Skeletal muscle cell (primary cell): ENCODE results near the gene CASK.
"Not testable (repeated sequence)": the region's sequence is repeated elsewhere in the genome, so short reads cannot be mapped to it uniquely, and the experiment has no call there.

Source experiments
- DNase-seq: peaks from one replicate; pipeline ENCODE4 v3.0.0-alpha.2; 2010; ENCODE audit warnings: low read depth
- H3K4me3 ChIP-seq: 2 replicates; pipeline ENCODE4 v1.5.1; 2011; ENCODE audit warnings: low read depth, mild to moderate bottlenecking, control low read depth, low read length, moderate library complexity

Gene CASK

DNA sequence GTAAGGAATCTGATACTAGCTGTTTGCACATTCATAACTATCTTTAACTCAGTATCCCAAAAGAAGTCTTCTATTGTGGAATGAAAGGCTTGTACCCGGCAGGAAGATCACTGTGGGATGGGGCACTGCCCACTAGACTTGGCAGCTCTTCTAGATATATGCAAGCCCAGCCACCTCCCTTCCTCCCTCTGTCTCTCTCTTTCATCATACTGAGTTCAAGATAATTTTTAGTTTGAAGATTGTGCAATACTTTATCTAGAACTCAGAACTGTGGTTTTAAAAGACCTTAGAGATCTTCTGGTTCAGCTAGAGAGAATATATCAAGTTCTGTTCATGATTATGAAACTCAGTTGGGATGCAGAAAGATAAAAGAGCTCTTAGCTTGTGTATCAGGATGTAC lies 257.1 kb downstream of the CASK start:
- H3K4me3 ChIP-seq, result no peak overlapping the region
- no peak for DNase-seq

DNA sequence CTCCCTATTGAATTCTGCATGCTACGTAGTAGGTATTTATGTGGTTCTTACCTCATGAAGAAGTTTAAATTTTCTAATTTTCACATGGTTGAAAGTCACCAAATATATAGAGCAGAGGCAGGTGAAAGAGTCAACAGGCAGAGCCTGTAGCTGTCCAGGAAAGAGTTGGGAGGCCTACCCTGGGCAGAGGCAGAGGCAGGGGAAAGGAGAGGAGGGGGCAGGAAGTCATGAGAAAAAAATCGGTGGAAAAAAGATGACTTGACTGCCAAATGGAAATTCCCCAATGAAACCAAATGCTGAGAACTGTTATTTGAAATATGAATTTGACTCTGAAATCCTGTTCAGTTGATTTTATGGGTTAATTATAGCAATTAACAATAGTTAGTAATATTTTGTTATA lies 257.7 kb downstream of the CASK start:
- DNase-seq, result no peak
- H3K4me3 ChIP-seq, result no peak overlapping the region

DNA sequence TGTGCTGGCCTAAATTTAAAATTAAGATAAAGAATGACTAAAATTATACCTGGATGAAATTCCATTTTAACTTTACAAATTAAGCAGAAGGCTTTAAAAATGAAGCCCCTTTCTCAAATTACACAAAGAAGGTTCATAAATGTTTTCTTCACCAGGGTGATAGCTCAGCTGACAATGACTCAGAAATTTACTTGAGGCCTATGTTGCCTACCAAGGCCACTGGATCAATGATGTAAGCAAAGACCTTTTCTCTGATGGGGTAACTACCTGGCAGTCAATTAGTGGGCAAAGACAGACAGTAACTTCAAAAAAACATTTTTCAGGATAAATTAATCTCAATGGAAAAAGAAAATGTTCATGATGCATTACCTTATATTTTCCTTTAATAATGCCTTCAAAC lies 258.4 kb downstream of the CASK start:
- H3K4me3 ChIP-seq, result no peak overlapping the region

DNA sequence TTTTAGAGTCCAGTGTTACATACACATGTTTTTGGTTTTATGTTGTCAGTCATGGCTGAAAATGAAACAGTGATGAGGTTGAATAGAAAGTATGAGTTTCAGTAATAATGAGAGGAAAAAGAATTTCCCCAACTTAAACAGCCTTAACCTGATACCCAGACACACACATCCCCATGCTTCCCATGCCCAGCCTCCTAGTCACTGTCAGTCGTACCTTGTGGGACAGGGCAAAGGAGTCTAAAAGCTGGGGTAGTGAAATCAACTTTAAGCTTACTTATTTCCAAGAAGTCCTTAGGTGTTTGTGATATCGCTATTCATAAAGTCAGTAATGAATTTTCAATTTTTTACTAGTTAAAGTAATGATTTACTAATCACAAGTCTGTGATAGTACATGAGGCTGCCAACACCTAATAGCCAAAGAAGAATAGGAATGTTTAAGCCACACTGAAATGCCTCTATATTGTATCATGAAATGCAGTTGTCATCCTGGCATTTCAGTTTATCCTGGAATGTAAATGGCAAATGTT lies 258.9 kb downstream of the CASK start:
- no peak overlapping the region for H3K4me3 ChIP-seq
- no peak for DNase-seq

More for the DNA sequence above, 258.4 kb downstream of the CASK start:
- DNase-seq, result no peak

DNA sequence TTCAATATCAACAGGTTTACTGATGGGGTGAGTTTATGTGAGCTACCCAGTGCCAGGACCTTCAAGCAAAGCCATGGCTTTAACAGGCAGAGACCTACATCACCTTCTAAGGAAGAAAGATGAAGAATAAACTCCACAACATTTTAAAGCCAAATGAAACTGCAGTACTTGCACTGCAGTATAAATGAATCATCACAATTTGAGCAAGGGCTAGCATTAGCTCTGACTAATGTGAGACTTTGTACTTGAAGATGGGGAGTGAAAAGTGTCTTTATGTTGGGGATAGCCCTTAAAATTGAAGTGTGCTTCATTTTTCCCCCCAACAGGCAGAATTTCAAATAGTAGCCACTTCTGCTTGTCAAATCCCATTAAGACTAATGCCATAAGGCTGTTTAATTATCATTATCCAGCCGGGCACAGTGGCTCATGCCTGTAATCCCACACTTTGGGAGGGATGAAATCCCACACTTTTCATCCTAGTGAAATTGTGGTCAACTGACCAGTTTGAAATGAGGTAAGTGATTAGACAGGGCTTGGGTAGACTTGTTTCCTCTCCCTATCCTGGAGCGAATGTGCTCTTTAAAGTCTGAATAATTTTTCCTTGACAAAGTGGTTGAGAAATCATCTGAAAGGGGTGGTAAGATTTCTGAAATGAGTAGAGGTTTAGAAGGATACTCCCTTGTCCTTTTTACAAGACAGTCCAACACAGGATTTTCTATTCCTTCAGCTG lies 261.8 kb downstream of the CASK start:
- no peak overlapping the region for H3K4me3 ChIP-seq
- no peak for DNase-seq

DNA sequence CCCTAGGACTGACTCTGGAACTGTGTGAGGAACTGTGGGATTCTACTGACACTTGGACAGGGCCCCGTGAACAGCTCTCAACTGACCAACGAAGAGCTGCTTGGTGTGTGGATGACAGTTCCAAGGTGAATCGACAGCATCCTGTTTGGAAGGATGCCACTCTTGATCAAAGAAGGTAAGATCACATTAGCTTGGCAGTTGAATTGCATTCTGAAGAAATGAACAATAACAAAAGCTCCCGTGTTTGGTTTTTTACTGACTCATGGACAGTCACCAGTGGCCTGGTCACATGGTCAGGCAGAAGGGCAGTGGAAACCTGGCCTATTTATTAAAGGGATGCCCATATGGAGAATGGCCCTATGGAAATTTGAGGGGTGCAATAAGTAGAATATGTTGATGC lies 267.7 kb downstream of the CASK start:
- H3K4me3 ChIP-seq, result no peak overlapping the region
- no peak for DNase-seq

DNA sequence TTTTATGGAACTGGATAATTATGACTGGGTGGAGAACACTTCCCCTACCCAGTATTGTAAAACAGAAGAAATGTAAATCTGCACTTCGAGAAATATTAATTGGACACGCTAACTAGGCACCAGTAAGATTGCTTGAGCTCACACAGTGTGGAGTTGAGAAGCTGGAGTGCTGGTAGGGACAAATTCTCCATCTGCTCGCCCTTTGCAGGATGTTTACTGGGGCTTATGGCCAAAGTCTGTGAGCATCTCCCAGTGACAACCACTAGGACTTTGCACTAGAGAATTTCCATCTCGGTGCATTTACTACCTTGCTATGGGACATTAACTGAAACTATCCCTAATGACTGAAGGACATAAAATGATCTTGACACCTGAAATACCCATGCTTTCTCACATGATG lies 268.3 kb downstream of the CASK start:
- DNase-seq, result no peak
- no peak overlapping the region for H3K4me3 ChIP-seq

DNA sequence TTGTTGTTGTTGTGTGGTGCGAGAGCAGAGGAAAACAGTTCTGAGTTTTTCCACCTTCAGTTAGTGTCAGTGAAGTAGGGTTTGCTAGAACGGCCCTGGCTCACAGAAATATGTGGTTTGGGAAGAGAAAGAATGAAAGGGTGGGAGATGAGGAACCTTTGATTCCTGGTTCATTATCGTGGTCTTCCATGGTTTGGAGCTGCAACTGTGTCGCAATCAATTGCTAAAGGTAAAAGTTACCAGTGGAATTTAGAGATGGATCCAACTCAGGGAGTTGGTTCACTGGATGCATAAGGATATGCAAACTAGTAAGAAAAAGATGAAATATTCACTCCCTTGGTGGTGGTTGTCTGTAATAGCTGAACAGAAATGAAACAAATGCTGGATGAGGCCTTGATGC lies 270.2 kb downstream of the CASK start:
- no peak for DNase-seq

DNA sequence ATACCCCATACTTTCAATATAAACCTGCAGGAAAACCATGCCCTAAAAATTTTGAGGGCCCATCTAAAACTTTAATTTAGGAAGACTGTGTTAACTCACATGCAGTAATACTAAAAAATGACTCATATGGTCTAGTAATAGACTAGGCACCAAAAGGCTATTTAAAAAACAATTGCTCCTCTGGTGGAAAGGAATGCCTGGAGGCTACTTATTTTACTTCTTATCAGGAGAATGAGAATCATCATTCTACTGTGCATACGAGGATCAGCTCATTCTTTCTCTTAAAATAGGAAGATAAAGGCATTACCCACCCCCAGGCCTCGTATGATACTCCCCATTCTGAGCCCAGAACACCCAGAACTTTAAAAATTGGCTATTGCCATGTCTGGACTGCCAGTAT lies 277.2 kb downstream of the CASK start:
- DNase-seq, H3K4me3 ChIP-seq: not testable (repeated sequence)

More for the DNA sequence above, 270.2 kb downstream of the CASK start:
- H3K4me3 ChIP-seq, result no peak overlapping the region

DNA sequence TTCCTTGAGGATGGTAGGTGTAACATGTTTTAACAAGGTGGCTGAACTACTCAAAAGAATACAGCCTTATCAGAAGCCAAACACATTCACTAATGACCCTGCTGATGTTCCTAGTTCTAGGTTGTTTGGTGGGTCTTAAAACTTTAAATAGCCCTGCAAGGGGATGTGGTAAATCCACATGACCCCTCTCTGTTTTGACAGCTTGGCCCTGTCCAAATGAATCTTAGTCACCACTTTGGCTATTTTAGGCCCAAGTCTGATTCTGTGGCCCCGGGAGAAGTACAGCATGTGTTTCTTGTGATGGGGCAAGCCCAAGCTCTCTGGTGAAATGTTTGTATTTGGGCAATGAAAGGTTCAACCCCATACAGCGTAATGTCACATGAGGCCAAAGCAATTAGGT lies 289.1 kb downstream of the CASK start:
- H3K4me3 ChIP-seq, result no peak overlapping the region
- peak; percentile 10 for DNase-seq

DNA sequence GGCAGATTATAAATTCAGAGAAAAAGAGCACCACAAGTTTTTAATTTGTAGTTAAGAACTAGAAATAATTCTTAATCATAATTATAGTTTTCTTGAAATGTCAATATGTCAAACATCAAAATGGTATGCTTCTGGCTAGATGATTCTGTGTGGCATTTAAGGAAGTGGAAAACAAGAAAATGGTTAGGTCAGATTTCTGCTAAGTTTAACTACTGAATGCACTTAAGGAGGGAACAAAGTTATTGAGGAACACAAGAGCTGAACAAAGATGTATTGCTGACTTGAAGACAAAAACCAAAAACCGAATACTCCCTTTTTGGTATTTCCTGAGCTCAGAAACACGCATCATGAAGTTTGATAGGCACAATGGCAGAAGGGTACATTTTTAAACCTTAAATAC lies 293.3 kb downstream of the CASK start:
- DNase-seq, result no peak
- H3K4me3 ChIP-seq, result no peak overlapping the region

DNA sequence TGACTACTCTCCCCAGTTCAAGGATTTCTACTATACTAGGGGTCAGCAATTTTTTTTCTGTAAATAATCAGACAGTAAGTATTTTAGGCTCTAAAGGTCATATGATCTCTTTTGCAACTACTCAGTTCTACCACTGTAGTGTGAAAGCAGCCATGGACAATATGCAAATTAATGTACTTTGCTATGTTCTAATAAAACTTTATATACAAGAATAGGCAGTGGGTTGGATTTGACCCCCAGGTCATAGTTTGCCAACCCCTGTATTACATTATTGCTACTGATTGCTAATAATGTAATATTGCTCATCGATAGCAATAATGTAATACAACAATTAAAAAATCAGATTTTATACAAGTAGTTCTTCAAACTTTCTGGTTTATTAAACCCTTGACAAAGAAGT lies 293.8 kb downstream of the CASK start:
- no peak overlapping the region for H3K4me3 ChIP-seq
- no peak for DNase-seq

DNA sequence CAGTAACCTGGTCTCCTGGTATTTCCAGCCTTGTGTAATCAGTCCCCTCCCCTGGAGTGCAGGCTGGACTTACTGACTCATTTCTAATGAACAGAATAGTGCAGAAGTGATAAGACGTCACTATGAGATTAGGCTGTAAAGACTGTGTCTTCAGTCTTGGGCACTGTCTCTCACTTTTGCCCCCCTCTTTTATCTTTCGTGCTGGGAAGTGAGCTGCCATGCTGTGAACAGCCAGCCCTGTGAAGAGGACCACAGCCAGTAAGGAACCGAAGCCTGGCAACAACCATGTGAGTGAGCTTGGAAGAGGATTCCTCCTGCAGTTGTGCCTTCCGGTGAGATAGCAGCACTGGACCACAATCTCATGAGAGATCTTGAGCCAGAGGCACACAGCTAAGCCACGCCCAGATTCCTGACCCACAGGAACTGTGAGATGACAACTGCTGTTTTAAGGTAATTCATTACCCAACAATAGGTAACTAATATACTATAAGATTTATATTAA lies 302.1 kb downstream of the CASK start:
- H3K4me3 ChIP-seq, result no peak overlapping the region
- no peak for DNase-seq

DNA sequence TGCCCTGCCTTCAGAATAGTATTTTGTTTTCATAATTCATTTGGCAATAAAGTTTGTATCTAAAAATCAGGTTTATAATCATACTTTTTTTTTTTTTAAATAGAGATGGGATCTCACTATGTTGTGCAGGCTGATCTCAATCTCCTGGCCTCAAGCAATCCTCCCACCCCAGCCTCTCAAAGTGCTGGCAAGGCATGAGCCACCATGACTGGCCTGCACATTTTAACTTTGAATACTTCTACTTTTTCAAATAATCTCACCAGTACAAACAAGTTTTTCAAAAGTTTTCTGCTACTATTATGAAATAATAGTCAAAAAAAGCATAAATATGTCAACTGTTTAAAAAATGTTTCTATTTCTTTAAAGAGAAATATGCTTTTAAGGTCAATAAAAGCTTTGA lies 304.1 kb downstream of the CASK start:
- H3K4me3 ChIP-seq, result no peak overlapping the region
- no peak for DNase-seq

DNA sequence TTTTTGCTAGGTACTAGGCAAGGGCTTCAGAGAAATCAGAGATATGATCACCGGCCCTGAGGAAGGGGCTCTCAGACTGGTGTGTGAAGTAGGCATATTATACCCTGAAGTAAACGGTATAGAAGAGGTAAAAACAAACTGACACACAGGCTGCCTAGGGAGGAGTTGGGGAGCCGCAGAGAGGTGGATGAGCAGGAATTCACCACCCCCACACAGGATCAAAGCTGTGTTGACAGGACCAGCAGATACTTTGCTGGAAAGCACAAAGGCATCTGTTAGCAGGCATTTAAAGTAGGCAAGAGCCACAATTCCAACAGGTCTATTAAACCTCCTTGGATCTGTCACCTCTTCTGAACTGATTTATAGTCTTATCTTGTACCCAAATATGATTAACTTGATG lies 306.4 kb downstream of the CASK start:
- no peak overlapping the region for H3K4me3 ChIP-seq
- DNase-seq, result no peak

DNA sequence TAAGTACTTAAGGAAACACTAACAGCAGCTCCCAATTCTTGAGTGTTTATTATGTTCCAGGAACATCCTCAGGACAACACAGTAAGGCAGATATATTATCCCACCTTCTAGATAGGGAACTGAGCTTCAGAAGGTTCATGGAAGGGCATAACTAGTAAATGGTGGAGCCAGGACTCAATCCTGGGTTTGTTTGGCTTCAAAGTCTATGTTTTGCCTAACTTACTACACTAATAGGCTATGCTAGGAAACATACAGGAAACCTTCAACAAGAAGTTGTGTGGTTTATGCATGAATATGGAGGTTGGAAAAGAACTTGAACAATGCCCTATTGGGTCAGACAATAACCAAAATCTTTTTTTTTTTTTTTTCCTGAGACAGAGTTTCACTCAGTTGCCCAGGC lies 307.1 kb downstream of the CASK start:
- H3K4me3 ChIP-seq, result no peak overlapping the region
- DNase-seq, result no peak

DNA sequence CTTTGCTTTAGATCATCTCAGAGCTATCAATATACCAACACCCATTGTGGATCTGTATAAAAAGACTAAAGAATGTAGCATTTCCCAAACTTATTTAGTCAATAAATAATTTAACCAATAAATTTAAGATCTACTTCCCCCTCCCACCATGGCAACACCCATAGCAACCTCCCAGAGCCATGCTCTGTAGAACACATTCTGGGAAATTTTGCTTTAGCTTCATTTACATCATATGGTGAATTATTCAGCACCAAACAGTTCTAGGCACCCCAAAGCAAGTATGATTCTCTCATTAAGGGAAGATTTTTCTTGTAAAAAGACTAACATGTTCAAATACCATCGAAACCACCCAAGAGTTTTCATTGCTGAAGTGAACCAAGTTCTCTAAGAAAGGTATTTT lies 315.1 kb downstream of the CASK start:
- no peak for DNase-seq
- H3K4me3 ChIP-seq, result no peak overlapping the region

DNA sequence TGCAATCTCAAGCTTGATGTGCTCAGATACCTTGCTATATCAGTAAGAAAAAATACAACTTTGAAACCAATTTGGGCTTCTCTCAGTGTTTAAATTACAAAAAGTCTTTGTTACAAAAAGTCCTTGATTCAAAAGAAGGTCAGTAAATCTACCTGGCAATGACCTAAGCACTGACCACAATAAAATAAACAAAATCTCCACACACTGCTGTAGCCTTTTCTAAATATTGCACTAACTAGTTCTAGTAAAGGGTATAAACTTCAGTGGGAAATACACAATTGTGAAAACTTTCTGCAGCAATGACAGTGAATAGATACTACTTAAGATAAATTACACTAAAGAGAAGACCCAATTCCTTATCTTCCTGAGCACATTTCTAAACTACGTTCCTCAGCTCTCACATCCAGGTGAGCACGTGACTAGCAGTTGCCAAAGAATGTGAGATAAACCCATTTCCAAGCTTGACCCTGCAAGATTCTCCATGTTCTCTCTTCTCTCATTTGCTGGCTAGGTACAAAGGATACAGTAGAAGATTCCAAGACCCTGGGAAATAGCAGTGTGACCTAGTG lies 316.0 kb downstream of the CASK start:
- no peak overlapping the region for H3K4me3 ChIP-seq
- DNase-seq, result no peak

DNA sequence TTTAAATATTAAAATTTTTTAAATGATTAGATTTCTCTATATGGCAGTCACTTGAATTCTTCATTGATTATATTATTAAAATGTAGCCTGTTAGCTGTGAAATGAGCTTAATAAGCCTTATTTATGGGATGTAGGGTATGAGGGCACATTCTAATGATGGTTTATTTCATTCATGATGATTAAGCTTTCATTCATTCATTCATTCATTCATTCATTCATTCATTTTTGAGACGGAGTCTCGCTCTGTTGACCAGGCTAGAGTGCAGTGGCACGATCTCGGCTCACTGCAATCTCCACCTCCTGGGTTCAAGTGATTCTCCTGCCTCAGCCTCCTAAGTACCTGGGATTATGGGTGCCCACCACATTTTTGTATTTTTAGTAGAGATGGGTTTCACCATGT lies 317.3 kb downstream of the CASK start:
- H3K4me3 ChIP-seq, DNase-seq: not testable (repeated sequence)

DNA sequence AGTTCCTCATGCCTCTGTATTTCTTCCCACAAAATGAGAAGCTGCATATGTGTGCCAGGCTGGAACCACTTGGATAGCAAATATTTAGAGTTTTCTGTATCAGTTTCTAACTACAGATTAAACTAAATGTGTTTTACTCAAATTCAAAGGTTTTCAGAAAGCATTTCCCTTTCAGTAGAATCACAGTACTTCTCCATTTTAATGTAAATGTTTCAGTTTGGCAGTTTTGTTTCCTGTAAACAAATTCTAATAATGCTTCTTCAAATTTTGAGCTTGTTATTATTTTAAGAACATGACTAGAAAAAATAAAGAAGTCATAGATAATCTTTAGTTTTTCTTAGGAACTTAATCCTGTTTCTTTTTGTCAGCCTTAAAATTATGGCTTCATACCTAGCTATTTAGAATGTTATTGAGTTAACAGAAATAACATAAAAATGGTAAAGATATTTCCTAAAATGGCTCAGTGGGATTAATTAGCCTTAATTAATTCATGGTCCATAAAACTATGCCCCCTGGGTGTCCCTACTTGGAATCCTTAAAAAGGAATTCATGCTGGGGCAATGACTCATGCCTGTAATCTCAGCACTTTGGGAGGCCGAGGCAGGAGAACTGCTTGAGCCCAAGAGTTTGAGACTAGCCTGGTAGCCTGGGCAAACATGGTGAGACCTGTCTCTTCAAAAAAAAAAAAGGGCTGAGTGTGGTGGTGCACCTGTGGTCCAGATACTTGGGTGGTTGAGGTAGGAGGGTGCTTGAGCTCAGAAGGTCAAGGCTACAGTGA lies 318.4 kb downstream of the CASK start:
- no peak overlapping the region for H3K4me3 ChIP-seq
- DNase-seq, result no peak
